H54 (cell line): ENCODE data around the gene SNX9.
"Not testable (repeated sequence)": the region's sequence is repeated elsewhere in the genome, so short reads cannot be mapped to it uniquely, and the experiment has no call there.

ENCODE experiments used
- DNase-seq: peaks from one replicate; pipeline ENCODE4 v3.0.0; 2011; ENCODE audit warnings: low spot score, mixed read lengths; ENCODE audit not compliant: insufficient read length
- FAIRE-seq: peaks from 3 replicates; lab custom pipeline; 2011; peaks lifted over from hg19 to GRCh38; lab: Jason Lieb, UNC
- POLR2A ChIP-seq: IDR thresholded peaks from 2 replicates; pipeline ENCODE4 v1.6.1; 2011; ENCODE audit warnings: low read depth, mild to moderate bottlenecking, low read length

SNX9 gene

GRCh38 chr6:157831424-157832249 is 8.6 kb downstream of the SNX9 start:
- no peak for DNase-seq
- no peak for FAIRE-seq

GRCh38 chr6:157832250-157832967 is 9.4 kb downstream of the SNX9 start:
- no peak for TF ChIP-seq POLR2A
- FAIRE-seq: no peak
- DNase-seq: no peak

More at GRCh38 chr6:157831424-157832249, 8.6 kb downstream of the SNX9 start:
- TF ChIP-seq POLR2A: no peak

DNA sequence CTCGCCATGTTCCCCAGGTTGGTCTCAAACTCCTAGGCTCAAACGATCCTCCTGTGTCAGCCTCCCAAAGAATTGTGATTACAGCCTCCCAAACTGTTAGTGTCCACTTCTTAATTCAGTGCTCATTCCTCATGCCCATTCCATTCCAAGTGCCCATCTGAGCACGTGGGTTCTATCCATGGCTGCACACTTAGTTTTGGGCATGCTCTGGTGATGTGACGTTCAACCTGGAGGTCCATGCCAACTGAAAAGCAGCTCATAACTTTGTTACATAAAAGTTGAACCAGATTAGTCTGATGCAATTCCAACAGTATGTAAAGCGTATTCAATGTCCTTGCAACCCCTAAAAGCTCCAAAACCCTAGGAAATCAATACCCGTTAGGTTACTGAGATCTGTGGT is 11.5 kb downstream of the SNX9 start:
- DNase-seq (no peak), FAIRE-seq (no peak)
- TF ChIP-seq POLR2A: no peak

- no peak for TF ChIP-seq POLR2A
- FAIRE-seq (no peak), DNase-seq (no peak)
These were observed 15.8 kb downstream of the SNX9 start for GRCh38 chr6:157838718-157839430.

- DNase-seq: no peak
- no peak for TF ChIP-seq POLR2A
- FAIRE-seq: no peak
These were observed 16.6 kb downstream of the SNX9 start for GRCh38 chr6:157839606-157840005.

GRCh38 chr6:157840261-157840660 is 17.2 kb downstream of the SNX9 start:
- no peak for FAIRE-seq
- TF ChIP-seq POLR2A: no peak
- no peak for DNase-seq

- TF ChIP-seq POLR2A: no peak
- DNase-seq (no peak), FAIRE-seq (no peak)
These were observed 17.7 kb downstream of the SNX9 start for GRCh38 chr6:157840776-157841175.

DNA sequence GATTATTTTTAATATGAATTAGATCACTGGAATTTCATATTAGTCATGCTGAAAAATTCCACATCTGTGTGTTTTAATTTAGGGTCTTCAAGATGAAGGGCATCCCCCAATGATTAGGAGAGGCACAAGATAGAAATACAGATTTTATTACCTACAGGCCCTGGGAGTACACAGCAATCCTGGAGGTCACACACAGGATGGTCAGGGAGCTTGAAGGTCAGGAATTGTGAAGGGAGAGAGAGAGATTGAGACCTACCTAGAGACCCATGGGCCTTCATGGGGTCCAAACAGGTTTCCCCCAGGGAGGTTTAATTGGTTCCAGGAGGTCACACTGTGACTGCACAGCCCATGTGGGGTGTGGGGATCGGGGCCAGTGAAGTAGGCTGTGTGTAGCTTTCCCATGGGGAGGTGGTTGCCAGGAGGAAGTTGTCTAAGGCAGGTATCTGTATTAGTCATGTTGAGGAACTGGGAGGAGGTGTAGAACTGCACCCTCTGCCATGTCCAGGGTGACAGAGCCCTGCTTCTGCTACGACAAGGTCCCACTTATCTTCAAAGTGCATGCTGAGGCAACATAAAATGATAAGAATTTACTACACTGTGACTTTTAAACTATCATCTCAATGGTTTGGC is 18.3 kb downstream of the SNX9 start:
- FAIRE-seq (no peak), DNase-seq (no peak)
- TF ChIP-seq POLR2A: no peak

- FAIRE-seq (no peak), DNase-seq (no peak)
- no peak for TF ChIP-seq POLR2A
These were observed 19.2 kb downstream of the SNX9 start for GRCh38 chr6:157842212-157842611.

- not testable (repeated sequence) for DNase-seq, FAIRE-seq
These were observed 21.1 kb downstream of the SNX9 start for GRCh38 chr6:157844196-157844595.

- no peak for DNase-seq
- FAIRE-seq: no peak
- TF ChIP-seq POLR2A: no peak
These were observed 22.6 kb downstream of the SNX9 start for GRCh38 chr6:157845493-157846259.

- DNase-seq (no peak), FAIRE-seq (no peak)
- TF ChIP-seq POLR2A: no peak
These were observed 24.8 kb downstream of the SNX9 start for GRCh38 chr6:157847846-157848245.

GRCh38 chr6:157848693-157849092 is 25.6 kb downstream of the SNX9 start:
- FAIRE-seq (no peak), DNase-seq (no peak)
- no peak for TF ChIP-seq POLR2A
